WTC11 (cell line): ENCODE measurements around the gene ETV6. TPM values are rescaled to one million over a fixed set of nuclear protein-coding genes. Genes with fewer than 3 reads are reported as not detected.

ENCODE experiments used
- ATAC-seq: fragments of 200-7000 bp; cut with Tn5 transposase; 2 replicates; pipeline ENCODE4 v1.10.0; 2021; ENCODE audit warnings: mild to moderate bottlenecking, moderate library complexity
- CTCF ChIA-PET: fragments of 300-600 bp; sonication (Branson Sonifier 250); formaldehyde crosslinking; loops from one replicate; lab custom pipeline; 2021; ENCODE audit warnings: antibody characterized with exemption; lab: Charles Lee
- POLR2A ChIA-PET: fragments of 350-600 bp; sonication (Branson Sonifier 250); formaldehyde crosslinking; loops from one replicate; lab custom pipeline; 2021; ENCODE audit warnings: antibody characterized with exemption; lab: Charles Lee
- DNase-seq: peaks from one replicate; pipeline ENCODE4 v3.0.0; 2021; ENCODE audit warnings: low spot score
- H3K27ac Mint-ChIP-seq: 2 replicates; pipeline ENCODE4 v1.8.0; 2021; ENCODE audit warnings: mixed read lengths
- H3K27me3 Mint-ChIP-seq: 2 replicates; pipeline ENCODE4 v1.8.0; 2021; ENCODE audit warnings: low read depth, mild to moderate bottlenecking, moderate library complexity, mixed read lengths
- H3K36me3 Mint-ChIP-seq: 2 replicates; pipeline ENCODE4 v1.8.0; 2021; ENCODE audit warnings: mixed read lengths
- H3K4me1 Mint-ChIP-seq: 2 replicates; pipeline ENCODE4 v1.8.0; 2022; ENCODE audit warnings: mixed read lengths
- H3K4me3 Mint-ChIP-seq: 2 replicates; pipeline ENCODE4 v1.8.0; 2021; ENCODE audit warnings: mild to moderate bottlenecking, moderate library complexity, mixed read lengths
- H3K9me3 Mint-ChIP-seq: 2 replicates; pipeline ENCODE4 v1.8.0; 2021; ENCODE audit warnings: mixed read lengths
- FOXK1 ChIP-seq: sonication (generic); formaldehyde crosslinking; IDR thresholded peaks from 2 replicates; pipeline ENCODE4 v1.8.0; 2022; ENCODE audit warnings: mild to moderate bottlenecking, moderate library complexity, missing genetic modification reagents
- GTF2I ChIP-seq: fragments of 250-450 bp; sonication (Bioruptor Pico); conservative IDR thresholded peaks from 2 replicates; pipeline ENCODE4 v1.4.0; 2021; ENCODE audit warnings: mild to moderate bottlenecking
- HMGA2 ChIP-seq: fragments of 250-450 bp; sonication (Bioruptor Pico); IDR thresholded peaks from 2 replicates; pipeline ENCODE4 v1.4.0; 2021; ENCODE audit warnings: mild to moderate bottlenecking, moderate library complexity
- MXD4 ChIP-seq: fragments of 250-450 bp; sonication (Bioruptor Pico); IDR thresholded peaks from 2 replicates; pipeline ENCODE4 v1.8.0; 2021; ENCODE audit warnings: mild to moderate bottlenecking, moderate library complexity, borderline replicate concordance
- NFATC4 ChIP-seq: fragments of 250-450 bp; sonication (Bioruptor Pico); IDR thresholded peaks from 2 replicates; pipeline ENCODE4 v1.9.0; 2021; ENCODE audit warnings: mild to moderate bottlenecking
- TP53 ChIP-seq: sonication (generic); formaldehyde crosslinking; IDR thresholded peaks from 2 replicates; pipeline ENCODE4 v1.8.1; 2023; ENCODE audit warnings: mild to moderate bottlenecking, missing genetic modification reagents
- ZNF263 ChIP-seq: sonication (generic); formaldehyde crosslinking; IDR thresholded peaks from 2 replicates; pipeline ENCODE4 v1.8.1; 2022; ENCODE audit warnings: low read depth, mild to moderate bottlenecking, moderate library complexity, missing genetic modification reagents
- ZNF423 ChIP-seq: fragments of 250-450 bp; sonication (Bioruptor Pico); IDR thresholded peaks from 2 replicates; pipeline ENCODE4 v2.1.2; 2022; ENCODE audit warnings: mild to moderate bottlenecking, moderate library complexity
- total RNA-seq: library from RNA; stranded (reverse); gene quantifications from 3 replicates; pipeline ENCODE4 v1.2.3, GENCODE V29; 2021
- TF ChIP-seq, protein P1 (sequence below): sonication (generic); formaldehyde crosslinking; IDR thresholded peaks from 2 replicates; pipeline ENCODE4 v1.8.0; 2022; ENCODE audit warnings: mild to moderate bottlenecking, missing genetic modification reagents
- TF ChIP-seq, protein P2 (sequence below): fragments of 200-600 bp; IDR thresholded peaks from 2 replicates; pipeline ENCODE4 v1.8.0; 2022; ENCODE audit warnings: antibody characterized with exemption
- TF ChIP-seq, protein P3 (sequence below): sonication (generic); formaldehyde crosslinking; IDR thresholded peaks from 2 replicates; pipeline ENCODE4 v1.8.1; 2023; ENCODE audit warnings: mild to moderate bottlenecking, missing genetic modification reagents, borderline replicate concordance
- TF ChIP-seq, protein P4 (sequence below): sonication (generic); formaldehyde crosslinking; IDR thresholded peaks from 2 replicates; pipeline ENCODE4 v1.8.1; 2022; ENCODE audit warnings: low read depth, missing genetic modification reagents, borderline replicate concordance
- TF ChIP-seq, protein P5 (sequence below): sonication (generic); formaldehyde crosslinking; IDR thresholded peaks from 2 replicates; pipeline ENCODE4 v1.8.1; 2023; ENCODE audit warnings: mild to moderate bottlenecking, missing genetic modification reagents, moderate library complexity
- TF ChIP-seq, protein P6 (sequence below): sonication (generic); formaldehyde crosslinking; IDR thresholded peaks from 2 replicates; pipeline ENCODE4 v1.8.1; 2022; ENCODE audit warnings: mild to moderate bottlenecking, missing genetic modification reagents, moderate library complexity, borderline replicate concordance
- TF ChIP-seq, protein P7 (sequence below): sonication (generic); formaldehyde crosslinking; IDR thresholded peaks from 2 replicates; pipeline ENCODE4 v1.8.0; 2022; ENCODE audit warnings: missing genetic modification reagents
- TF ChIP-seq, protein P8 (sequence below): fragments of 250-450 bp; sonication (Bioruptor Pico); IDR thresholded peaks from 2 replicates; pipeline ENCODE4 v1.9.0; 2021; ENCODE audit warnings: mild to moderate bottlenecking, borderline replicate concordance

The ETV6 gene
- total RNA-seq, 1 experiment from 2014 or later, result 23.5 TPM

DNA sequence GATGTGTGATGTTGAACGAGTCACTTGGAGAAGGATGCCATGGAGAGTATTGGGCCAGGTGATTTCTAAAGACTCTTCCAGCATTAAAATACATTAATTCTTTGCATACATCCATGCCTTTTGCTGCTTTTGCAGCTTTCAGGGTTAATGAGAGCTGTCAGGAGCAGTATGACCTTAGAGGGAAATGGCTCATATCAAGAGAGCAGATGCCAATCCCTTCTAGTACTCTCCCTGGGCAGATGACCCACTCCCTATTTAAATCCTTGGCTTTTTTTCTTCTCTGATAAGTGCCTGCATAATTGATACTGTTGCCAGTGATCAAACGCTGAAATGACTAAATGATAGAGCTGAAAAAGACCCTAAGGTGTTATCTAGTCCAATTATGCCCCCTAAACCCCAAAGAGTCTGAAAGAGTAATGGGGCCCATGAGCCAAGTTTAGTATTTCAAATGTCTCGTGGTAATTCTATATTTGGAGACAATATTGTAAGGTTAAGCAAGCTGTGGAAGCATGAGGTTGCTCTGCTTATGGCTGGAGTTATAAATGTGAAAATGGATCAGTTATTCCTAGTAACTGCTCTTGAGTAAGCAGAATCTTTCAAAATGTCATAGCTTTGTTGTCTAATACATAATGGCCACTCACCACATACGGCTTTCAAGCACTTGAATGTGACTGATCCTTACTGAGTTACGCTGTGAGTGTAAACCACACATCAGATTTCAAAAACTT is 137.3 kb downstream of the ETV6 start:
- no peak overlapping the region for H3K27ac Mint-ChIP-seq
- POLR2A ChIA-PET, result no interaction called here
- H3K36me3 Mint-ChIP-seq, result no peaks in the 10 kb centered on the region

More for the DNA sequence above, 137.3 kb downstream of the ETV6 start:
- TF ChIP-seq HMGA2 (CRISPR knock-in tag) (no peak), ZNF423 (CRISPR knock-in tag) (no peak), NFATC4 (CRISPR knock-in tag) (no peak), ZNF263 (CRISPR knock-in tag) (no peak), GTF2I (no peak), MXD4 (CRISPR knock-in tag) (no peak), TP53 (no peak), FOXK1 (CRISPR knock-in tag) (no peak)
- TF ChIP-seq, protein P1, sequence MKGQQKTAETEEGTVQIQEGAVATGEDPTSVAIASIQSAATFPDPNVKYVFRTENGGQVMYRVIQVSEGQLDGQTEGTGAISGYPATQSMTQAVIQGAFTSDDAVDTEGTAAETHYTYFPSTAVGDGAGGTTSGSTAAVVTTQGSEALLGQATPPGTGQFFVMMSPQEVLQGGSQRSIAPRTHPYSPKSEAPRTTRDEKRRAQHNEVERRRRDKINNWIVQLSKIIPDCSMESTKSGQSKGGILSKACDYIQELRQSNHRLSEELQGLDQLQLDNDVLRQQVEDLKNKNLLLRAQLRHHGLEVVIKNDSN (CRISPR knock-in tag), result no peak
- TF ChIP-seq, protein P2, sequence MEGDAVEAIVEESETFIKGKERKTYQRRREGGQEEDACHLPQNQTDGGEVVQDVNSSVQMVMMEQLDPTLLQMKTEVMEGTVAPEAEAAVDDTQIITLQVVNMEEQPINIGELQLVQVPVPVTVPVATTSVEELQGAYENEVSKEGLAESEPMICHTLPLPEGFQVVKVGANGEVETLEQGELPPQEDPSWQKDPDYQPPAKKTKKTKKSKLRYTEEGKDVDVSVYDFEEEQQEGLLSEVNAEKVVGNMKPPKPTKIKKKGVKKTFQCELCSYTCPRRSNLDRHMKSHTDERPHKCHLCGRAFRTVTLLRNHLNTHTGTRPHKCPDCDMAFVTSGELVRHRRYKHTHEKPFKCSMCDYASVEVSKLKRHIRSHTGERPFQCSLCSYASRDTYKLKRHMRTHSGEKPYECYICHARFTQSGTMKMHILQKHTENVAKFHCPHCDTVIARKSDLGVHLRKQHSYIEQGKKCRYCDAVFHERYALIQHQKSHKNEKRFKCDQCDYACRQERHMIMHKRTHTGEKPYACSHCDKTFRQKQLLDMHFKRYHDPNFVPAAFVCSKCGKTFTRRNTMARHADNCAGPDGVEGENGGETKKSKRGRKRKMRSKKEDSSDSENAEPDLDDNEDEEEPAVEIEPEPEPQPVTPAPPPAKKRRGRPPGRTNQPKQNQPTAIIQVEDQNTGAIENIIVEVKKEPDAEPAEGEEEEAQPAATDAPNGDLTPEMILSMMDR, result no peak
- TF ChIP-seq, protein P3, sequence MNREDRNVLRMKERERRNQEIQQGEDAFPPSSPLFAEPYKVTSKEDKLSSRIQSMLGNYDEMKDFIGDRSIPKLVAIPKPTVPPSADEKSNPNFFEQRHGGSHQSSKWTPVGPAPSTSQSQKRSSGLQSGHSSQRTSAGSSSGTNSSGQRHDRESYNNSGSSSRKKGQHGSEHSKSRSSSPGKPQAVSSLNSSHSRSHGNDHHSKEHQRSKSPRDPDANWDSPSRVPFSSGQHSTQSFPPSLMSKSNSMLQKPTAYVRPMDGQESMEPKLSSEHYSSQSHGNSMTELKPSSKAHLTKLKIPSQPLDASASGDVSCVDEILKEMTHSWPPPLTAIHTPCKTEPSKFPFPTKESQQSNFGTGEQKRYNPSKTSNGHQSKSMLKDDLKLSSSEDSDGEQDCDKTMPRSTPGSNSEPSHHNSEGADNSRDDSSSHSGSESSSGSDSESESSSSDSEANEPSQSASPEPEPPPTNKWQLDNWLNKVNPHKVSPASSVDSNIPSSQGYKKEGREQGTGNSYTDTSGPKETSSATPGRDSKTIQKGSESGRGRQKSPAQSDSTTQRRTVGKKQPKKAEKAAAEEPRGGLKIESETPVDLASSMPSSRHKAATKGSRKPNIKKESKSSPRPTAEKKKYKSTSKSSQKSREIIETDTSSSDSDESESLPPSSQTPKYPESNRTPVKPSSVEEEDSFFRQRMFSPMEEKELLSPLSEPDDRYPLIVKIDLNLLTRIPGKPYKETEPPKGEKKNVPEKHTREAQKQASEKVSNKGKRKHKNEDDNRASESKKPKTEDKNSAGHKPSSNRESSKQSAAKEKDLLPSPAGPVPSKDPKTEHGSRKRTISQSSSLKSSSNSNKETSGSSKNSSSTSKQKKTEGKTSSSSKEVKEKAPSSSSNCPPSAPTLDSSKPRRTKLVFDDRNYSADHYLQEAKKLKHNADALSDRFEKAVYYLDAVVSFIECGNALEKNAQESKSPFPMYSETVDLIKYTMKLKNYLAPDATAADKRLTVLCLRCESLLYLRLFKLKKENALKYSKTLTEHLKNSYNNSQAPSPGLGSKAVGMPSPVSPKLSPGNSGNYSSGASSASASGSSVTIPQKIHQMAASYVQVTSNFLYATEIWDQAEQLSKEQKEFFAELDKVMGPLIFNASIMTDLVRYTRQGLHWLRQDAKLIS (CRISPR knock-in tag), result no peak
- TF ChIP-seq, protein P4, sequence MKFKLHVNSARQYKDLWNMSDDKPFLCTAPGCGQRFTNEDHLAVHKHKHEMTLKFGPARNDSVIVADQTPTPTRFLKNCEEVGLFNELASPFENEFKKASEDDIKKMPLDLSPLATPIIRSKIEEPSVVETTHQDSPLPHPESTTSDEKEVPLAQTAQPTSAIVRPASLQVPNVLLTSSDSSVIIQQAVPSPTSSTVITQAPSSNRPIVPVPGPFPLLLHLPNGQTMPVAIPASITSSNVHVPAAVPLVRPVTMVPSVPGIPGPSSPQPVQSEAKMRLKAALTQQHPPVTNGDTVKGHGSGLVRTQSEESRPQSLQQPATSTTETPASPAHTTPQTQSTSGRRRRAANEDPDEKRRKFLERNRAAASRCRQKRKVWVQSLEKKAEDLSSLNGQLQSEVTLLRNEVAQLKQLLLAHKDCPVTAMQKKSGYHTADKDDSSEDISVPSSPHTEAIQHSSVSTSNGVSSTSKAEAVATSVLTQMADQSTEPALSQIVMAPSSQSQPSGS, result no peak
- TF ChIP-seq, protein P5, sequence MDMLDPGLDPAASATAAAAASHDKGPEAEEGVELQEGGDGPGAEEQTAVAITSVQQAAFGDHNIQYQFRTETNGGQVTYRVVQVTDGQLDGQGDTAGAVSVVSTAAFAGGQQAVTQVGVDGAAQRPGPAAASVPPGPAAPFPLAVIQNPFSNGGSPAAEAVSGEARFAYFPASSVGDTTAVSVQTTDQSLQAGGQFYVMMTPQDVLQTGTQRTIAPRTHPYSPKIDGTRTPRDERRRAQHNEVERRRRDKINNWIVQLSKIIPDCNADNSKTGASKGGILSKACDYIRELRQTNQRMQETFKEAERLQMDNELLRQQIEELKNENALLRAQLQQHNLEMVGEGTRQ, result no peak
- TF ChIP-seq, protein P6, sequence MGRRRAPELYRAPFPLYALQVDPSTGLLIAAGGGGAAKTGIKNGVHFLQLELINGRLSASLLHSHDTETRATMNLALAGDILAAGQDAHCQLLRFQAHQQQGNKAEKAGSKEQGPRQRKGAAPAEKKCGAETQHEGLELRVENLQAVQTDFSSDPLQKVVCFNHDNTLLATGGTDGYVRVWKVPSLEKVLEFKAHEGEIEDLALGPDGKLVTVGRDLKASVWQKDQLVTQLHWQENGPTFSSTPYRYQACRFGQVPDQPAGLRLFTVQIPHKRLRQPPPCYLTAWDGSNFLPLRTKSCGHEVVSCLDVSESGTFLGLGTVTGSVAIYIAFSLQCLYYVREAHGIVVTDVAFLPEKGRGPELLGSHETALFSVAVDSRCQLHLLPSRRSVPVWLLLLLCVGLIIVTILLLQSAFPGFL, result no peak
- TF ChIP-seq, protein P7, sequence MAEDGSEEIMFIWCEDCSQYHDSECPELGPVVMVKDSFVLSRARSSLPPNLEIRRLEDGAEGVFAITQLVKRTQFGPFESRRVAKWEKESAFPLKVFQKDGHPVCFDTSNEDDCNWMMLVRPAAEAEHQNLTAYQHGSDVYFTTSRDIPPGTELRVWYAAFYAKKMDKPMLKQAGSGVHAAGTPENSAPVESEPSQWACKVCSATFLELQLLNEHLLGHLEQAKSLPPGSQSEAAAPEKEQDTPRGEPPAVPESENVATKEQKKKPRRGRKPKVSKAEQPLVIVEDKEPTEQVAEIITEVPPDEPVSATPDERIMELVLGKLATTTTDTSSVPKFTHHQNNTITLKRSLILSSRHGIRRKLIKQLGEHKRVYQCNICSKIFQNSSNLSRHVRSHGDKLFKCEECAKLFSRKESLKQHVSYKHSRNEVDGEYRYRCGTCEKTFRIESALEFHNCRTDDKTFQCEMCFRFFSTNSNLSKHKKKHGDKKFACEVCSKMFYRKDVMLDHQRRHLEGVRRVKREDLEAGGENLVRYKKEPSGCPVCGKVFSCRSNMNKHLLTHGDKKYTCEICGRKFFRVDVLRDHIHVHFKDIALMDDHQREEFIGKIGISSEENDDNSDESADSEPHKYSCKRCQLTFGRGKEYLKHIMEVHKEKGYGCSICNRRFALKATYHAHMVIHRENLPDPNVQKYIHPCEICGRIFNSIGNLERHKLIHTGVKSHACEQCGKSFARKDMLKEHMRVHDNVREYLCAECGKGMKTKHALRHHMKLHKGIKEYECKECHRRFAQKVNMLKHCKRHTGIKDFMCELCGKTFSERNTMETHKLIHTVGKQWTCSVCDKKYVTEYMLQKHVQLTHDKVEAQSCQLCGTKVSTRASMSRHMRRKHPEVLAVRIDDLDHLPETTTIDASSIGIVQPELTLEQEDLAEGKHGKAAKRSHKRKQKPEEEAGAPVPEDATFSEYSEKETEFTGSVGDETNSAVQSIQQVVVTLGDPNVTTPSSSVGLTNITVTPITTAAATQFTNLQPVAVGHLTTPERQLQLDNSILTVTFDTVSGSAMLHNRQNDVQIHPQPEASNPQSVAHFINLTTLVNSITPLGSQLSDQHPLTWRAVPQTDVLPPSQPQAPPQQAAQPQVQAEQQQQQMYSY (CRISPR knock-in tag), result no peak
- TF ChIP-seq, protein P8, sequence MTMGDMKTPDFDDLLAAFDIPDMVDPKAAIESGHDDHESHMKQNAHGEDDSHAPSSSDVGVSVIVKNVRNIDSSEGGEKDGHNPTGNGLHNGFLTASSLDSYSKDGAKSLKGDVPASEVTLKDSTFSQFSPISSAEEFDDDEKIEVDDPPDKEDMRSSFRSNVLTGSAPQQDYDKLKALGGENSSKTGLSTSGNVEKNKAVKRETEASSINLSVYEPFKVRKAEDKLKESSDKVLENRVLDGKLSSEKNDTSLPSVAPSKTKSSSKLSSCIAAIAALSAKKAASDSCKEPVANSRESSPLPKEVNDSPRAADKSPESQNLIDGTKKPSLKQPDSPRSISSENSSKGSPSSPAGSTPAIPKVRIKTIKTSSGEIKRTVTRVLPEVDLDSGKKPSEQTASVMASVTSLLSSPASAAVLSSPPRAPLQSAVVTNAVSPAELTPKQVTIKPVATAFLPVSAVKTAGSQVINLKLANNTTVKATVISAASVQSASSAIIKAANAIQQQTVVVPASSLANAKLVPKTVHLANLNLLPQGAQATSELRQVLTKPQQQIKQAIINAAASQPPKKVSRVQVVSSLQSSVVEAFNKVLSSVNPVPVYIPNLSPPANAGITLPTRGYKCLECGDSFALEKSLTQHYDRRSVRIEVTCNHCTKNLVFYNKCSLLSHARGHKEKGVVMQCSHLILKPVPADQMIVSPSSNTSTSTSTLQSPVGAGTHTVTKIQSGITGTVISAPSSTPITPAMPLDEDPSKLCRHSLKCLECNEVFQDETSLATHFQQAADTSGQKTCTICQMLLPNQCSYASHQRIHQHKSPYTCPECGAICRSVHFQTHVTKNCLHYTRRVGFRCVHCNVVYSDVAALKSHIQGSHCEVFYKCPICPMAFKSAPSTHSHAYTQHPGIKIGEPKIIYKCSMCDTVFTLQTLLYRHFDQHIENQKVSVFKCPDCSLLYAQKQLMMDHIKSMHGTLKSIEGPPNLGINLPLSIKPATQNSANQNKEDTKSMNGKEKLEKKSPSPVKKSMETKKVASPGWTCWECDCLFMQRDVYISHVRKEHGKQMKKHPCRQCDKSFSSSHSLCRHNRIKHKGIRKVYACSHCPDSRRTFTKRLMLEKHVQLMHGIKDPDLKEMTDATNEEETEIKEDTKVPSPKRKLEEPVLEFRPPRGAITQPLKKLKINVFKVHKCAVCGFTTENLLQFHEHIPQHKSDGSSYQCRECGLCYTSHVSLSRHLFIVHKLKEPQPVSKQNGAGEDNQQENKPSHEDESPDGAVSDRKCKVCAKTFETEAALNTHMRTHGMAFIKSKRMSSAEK (CRISPR knock-in tag), result no peak
- H3K4me1 Mint-ChIP-seq, result peaks cover 45% of the 10 kb centered on the region
- ATAC-seq (no peak), DNase-seq (no peak)
- H3K4me3 Mint-ChIP-seq, result no peak overlapping the region
- no peaks in the 10 kb centered on the region for H3K27me3 Mint-ChIP-seq
- CTCF ChIA-PET, result no interaction called here
- H3K9me3 Mint-ChIP-seq, result peaks cover 5% of the 10 kb centered on the region
